GM10847 (cell line): ENCODE results near the gene SSC5D.

ENCODE experiments used
- POLR2A ChIP-seq: IDR thresholded peaks from 2 replicates; pipeline ENCODE4 v1.6.1; 2011; ENCODE audit not compliant: insufficient read length; ENCODE audit errors: extremely low read depth

SSC5D gene

GRCh38 chr19:55486971-55487923, 989 bp upstream of the SSC5D start:
- TF ChIP-seq POLR2A = no peak

GRCh38 chr19:55488986-55489710, 912 bp downstream of the SSC5D start:
- no peak for TF ChIP-seq POLR2A

GRCh38 chr19:55489711-55490477, 1.7 kb downstream of the SSC5D start:
- TF ChIP-seq POLR2A = no peak

- no peak for TF ChIP-seq POLR2A
These were observed 2.5 kb downstream of the SSC5D start for GRCh38 chr19:55490478-55491432.

GRCh38 chr19:55491546-55492360, 3.5 kb downstream of the SSC5D start:
- TF ChIP-seq POLR2A = no peak

- TF ChIP-seq POLR2A = no peak
These were observed 4.2 kb downstream of the SSC5D start for GRCh38 chr19:55492362-55492944.

GRCh38 chr19:55493052-55493644, 4.9 kb downstream of the SSC5D start:
- TF ChIP-seq POLR2A = no peak

- no peak for TF ChIP-seq POLR2A
These were observed 5.5 kb downstream of the SSC5D start for GRCh38 chr19:55493645-55494171.

- TF ChIP-seq POLR2A = no peak
These were observed 6.0 kb downstream of the SSC5D start for GRCh38 chr19:55494172-55494761.

GRCh38 chr19:55495646-55496349, 7.6 kb downstream of the SSC5D start:
- no peak for TF ChIP-seq POLR2A

- TF ChIP-seq POLR2A = no peak
These were observed 9.5 kb downstream of the SSC5D start for GRCh38 chr19:55497763-55498162.
